ENCODE data around the gene ERV3-1.
"Not testable (repeated sequence)": the region's sequence is repeated elsewhere in the genome, so short reads cannot be mapped to it uniquely, and the experiment has no call there.

The ERV3-1 gene

GRCh38 chr7:64999165-65000004 is 7.1 kb downstream of the ERV3-1 start:
- DNase-seq = no peak

DNA sequence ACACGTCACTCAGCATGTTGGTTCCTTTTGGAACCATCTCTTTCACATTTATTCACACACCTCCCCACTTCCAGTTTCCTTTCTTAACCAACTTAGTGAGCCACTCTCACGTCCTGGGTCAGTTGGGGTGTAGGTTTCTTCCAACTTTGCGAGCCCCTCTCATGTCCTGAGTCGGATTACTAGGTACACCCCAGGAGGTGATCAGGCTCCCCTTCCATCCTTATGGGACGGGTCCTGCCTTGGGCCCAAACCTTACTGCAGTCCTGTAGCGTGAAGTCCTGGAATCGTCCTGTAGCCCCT is 7.7 kb downstream of the ERV3-1 start:
- no peak for DNase-seq

- no peak for DNase-seq
These were observed 8.5 kb downstream of the ERV3-1 start for GRCh38 chr7:64997927-64998391.

DNA sequence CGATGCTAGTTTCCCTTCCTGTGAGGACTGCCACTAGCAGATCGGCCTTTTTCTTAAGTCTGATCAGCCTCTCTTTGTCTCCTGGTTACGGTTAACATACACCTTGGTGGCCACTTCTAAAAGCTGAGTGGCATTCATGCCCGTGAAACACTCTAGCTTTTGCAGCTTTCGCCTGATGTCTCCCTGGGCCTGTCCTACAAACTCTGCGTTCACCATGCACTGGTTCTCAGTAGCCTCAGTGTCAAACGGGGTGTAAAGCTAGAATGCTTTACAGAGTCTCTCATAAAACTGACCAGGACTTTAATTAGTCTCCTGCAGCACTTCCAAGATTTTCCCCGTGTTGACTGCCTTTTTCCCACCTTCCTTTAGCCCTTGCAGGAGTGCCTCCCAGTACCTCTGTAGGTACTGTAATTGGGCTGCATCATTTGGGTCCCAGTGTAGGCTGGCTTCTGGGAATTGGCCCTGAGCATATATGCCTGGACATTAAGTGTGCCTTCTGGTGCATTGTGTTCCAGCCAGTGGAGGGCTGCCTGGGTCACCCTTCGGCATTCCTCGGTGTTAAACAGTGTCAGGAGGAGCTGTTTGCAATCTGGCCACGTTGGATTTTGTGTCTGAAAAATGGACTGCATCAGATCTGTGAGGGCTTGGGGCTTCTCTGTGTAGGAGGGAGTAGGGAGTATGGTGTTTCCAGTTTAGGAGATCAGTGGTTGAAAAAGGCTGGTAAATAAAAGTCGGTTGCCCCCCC is 9.2 kb downstream of the ERV3-1 start:
- DNase-seq = no peak

DNA sequence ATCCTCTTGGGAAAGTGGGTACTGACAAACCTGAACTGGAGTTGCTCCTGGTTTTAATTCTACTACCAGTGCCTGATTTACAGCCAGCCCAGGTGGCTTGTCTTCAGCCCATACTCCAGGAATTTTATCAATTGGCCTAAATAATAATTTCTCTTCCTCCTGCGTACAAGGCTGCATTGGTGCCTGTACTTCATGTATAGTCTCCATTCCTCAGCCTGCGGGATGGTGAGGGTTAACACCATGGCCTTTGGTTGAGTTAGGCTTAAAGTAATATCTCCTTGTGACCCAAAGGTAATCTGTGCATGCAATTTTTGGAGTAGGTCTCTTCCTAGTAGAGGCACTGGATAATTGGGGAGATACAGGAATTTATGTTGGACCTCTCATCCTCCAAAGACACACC is 10.2 kb downstream of the ERV3-1 start:
- DNase-seq = no peak

- no peak for DNase-seq
These were observed 12.6 kb downstream of the ERV3-1 start for GRCh38 chr7:64993901-64994300.

DNA sequence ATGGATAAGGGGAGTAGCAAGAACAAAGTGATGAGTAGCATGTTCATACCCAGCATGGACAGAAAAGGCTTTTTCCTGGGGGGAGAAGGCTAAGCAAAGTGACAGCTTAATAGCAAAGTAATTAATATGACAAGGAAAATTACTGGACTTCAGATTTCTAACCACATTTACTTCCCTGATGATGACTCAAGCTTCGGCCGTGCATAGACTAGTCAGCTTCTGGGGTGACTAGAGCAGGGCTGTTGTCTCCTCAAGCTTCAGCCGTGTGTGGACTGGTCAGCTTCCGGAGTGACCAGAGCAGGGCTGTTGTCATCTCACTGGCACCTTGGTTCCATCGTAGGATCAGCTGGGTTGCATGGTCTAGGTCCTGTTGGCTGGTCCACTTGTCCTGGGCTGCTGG is 13.5 kb downstream of the ERV3-1 start:
- DNase-seq = no peak

GRCh38 chr7:64990936-64991335 is 15.6 kb downstream of the ERV3-1 start, which contains the start of gene ZNF117:
Gene ZNF117 (minus strand): TSS chr7:64991036.
- no peak for DNase-seq

DNA sequence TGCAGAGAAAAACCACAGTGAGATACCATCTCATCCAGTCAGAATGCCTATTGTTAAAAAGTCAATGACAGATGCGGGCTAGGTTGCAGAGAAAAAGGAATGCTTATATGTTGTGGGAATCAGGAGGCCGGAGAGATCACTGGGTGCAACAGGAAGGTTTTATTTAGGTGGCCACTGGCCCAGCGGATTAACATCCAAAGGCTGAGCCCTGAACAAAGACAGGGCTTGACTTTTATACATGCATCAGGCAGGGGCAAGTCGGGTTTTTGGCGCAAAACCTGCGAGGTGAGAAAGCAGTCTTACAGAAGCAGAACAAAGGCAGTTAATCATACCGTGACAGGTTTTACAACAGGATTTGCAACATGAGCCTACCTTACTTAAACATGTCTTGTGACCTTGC is 16.3 kb downstream of the ERV3-1 start:
- DNase-seq = no peak

- DNase-seq = no peak
These were observed 27.8 kb downstream of the ERV3-1 start for GRCh38 chr7:64978497-64979203.

GRCh38 chr7:64965594-64965993 is 40.9 kb downstream of the ERV3-1 start:
- no peak for DNase-seq

DNA sequence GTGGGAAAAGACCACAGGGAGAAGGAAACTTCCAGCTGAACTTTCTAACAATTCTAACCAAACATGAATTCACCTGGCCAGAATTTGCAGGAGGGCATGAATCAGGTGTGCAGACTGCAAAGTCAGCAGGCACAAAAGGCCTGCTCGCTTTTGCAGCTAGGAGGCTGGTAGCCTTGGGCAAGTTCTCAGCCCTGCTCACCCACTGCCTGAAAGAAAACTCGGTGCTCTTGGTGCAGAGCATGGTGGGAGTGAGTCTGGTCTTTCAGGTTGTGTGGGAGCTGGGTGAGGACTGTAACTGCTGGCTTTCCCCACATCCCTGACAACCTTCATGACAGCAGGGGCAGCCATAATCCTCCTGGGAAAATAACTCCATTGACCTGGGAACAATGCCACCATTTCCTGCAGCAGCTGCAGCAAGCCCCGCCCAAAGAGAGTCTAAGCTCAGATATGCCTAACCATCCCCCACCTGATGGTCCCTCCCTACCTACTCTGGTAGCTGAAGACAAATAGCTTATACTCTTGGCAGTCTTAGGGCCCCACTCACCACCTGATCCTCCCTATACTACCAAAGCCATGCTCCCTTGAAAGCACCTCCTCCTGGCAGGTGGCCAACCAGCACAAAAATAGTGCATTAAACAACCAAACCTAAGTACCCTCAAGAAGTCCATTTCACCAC is 47.3 kb downstream of the ERV3-1 start:
- no peak for DNase-seq

GRCh38 chr7:64951250-64951848 is 55.1 kb downstream of the ERV3-1 start:
- DNase-seq = peak; percentile 68

- DNase-seq = not testable (repeated sequence)
These were observed 55.8 kb downstream of the ERV3-1 start for GRCh38 chr7:64950673-64951072.

GRCh38 chr7:64948774-64949173 is 57.7 kb downstream of the ERV3-1 start:
- DNase-seq = not testable (repeated sequence)

GRCh38 chr7:64947252-64948000 is 59.1 kb downstream of the ERV3-1 start:
- DNase-seq = no peak

- DNase-seq = peak; percentile 9
These were observed 59.7 kb downstream of the ERV3-1 start for GRCh38 chr7:64946772-64947171.

- DNase-seq = no peak
These were observed 60.8 kb downstream of the ERV3-1 start for GRCh38 chr7:64945503-64946175.

- DNase-seq = not testable (repeated sequence)
These were observed 61.6 kb downstream of the ERV3-1 start for GRCh38 chr7:64944667-64945502.

Measured in CD4-positive, alpha-beta T cell treated with Interleukin-10 for 1 hour (primary cell).